GOT3 (cell line): ENCODE data around the gene HCAR2.
A peak's percentile ranks its signal among the peaks of the same experiment; 100 is the strongest.
"Not testable (repeated sequence)": the region's sequence is repeated elsewhere in the genome, so short reads cannot be mapped to it uniquely, and the experiment has no call there.

Experiments used
- DNase-seq: peaks from one replicate; lab custom pipeline; 2025; ENCODE audit warnings: mixed read lengths; lab: John Stamatoyannopoulos, UW

Gene HCAR2

GRCh38 chr12:122702890-122703611 lies at the start of gene HCAR2:
Gene HCAR2, minus strand, starts transcription at chr12:122703357. Its CDS starts 74 bp downstream, at chr12:122703283.
- DNase-seq: not testable (repeated sequence)

GRCh38 chr12:122752464-122753318 lies 49.5 kb upstream of the HCAR2 start, which contains the start of gene DENR:
Gene DENR, plus strand, starts transcription at chr12:122752824. Its CDS starts 878 bp downstream, at chr12:122753702.
- DNase-seq: peak; percentile 97

- not testable (repeated sequence) for DNase-seq
These were observed 47.8 kb upstream of the HCAR2 start for GRCh38 chr12:122750781-122751515.

GRCh38 chr12:122749569-122750332 lies 46.6 kb upstream of the HCAR2 start:
- no peak for DNase-seq

GRCh38 chr12:122747224-122748135 lies 44.3 kb upstream of the HCAR2 start:
- no peak for DNase-seq

GRCh38 chr12:122743895-122744525 lies 40.9 kb upstream of the HCAR2 start:
- DNase-seq: no peak

GRCh38 chr12:122740351-122740750 lies 37.2 kb upstream of the HCAR2 start:
- no peak for DNase-seq

- DNase-seq: no peak
These were observed 35.4 kb upstream of the HCAR2 start for GRCh38 chr12:122738571-122738970.

GRCh38 chr12:122732611-122733010 lies 29.5 kb upstream of the HCAR2 start:
- DNase-seq: no peak

- no peak for DNase-seq
These were observed 29.0 kb upstream of the HCAR2 start for GRCh38 chr12:122732170-122732569.

- no peak for DNase-seq
These were observed 27.3 kb upstream of the HCAR2 start, which contains the start of gene HCAR1 for GRCh38 chr12:122730215-122731014. Gene HCAR1, minus strand, starts transcription at chr12:122730844. Its CDS starts 505 bp downstream, at chr12:122730339.

GRCh38 chr12:122729583-122730214 lies 26.5 kb upstream of the HCAR2 start:
- no peak for DNase-seq

- DNase-seq: no peak
These were observed 23.0 kb upstream of the HCAR2 start for GRCh38 chr12:122726080-122726558.

GRCh38 chr12:122725452-122726079 lies 22.4 kb upstream of the HCAR2 start:
- no peak for DNase-seq

GRCh38 chr12:122724641-122725243 lies 21.6 kb upstream of the HCAR2 start:
- no peak for DNase-seq

- DNase-seq: no peak
These were observed 19.2 kb upstream of the HCAR2 start for GRCh38 chr12:122722387-122722786.

GRCh38 chr12:122721057-122721545 lies 17.9 kb upstream of the HCAR2 start:
- no peak for DNase-seq
